ENCODE results near the gene WDR73.
"Not testable (repeated sequence)": the region's sequence is repeated elsewhere in the genome, so short reads cannot be mapped to it uniquely, and the experiment has no call there.

Gene WDR73

DNA sequence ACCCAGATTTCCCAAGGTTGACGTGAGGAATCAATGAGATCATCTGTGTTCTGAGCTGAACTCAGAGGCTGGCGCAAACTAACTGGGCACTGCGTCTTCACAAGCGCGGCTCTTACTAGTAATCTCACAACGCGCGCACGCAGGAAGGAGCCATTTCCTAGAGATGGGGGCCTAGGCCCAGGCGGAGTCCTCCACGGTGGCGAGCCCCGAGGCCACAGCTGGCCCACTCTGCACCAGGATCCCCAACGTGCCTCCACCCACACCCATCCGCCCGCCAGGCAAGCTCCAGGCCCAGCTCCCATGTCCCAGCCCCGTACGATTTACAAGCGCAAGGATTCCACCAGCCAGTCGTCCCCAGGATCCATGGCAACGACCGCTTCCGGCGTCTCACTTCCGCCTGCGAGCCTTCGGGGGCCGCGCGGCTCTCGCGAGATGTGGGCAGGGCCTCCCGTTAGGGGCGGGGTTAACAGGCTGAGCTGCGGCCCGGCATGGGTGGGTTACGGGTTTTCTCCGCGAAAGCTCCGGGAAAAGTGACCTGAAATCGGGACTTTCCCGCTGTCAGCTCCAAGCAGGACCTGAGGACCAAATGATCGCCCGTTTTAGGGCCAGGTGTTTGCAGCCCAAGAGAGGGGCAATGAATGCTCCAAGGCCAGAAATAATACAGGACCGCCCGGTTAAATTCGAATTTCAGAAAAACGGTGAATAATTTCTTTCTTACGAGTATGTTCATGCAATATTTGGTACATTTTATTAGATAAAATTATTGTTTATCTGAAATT, at the start of gene WDR73:
WDR73 (minus strand) TSS at position 374 of the 779 bp plus-strand sequence; CDS start at position 365, 9 bp downstream.
- peak; percentile 97 for DNase-seq

DNA sequence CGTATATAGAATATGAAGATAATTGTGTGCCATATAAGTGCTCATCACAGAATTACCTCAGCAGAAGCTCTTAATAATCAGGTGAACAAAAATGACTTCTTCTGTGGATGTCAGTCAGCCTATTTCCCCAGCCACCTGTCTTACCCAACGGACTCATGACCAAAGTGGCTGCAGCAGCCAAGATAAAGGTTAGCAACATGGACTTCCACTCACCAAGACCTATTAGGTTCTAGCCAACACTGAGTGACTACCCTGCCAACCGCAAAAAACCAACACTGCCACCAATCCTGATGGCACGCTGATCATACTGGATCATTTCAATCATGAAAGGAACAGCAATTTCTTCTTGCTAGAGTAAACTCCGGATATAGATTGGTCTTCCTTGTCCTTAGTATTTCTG, 49.7 kb upstream of the WDR73 start:
- no peak for DNase-seq

DNA sequence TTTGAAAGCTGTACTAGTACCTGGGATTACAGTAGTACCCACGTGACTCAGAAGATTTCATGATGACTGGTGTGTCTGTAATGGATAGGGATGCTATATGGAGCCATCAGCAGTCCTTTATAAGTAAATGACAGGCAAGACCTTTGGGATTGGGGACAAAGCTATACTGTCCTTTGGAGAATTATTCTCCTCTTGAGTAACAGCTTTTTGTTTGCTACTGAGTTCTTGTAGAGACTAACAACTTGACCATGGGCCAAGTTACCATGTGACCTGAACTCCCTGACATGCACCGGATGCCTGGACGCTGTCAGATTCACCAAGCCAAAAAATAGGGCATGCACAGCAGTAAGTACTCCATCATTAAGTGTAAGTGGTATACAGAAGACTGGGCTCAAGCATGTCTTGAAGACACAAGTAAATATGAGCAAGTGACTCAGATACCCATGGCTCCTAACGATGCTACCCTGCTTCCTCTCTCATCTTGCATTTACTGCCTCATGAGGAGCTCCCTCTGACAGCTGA, 48.9 kb upstream of the WDR73 start:
- no peak for DNase-seq

DNA sequence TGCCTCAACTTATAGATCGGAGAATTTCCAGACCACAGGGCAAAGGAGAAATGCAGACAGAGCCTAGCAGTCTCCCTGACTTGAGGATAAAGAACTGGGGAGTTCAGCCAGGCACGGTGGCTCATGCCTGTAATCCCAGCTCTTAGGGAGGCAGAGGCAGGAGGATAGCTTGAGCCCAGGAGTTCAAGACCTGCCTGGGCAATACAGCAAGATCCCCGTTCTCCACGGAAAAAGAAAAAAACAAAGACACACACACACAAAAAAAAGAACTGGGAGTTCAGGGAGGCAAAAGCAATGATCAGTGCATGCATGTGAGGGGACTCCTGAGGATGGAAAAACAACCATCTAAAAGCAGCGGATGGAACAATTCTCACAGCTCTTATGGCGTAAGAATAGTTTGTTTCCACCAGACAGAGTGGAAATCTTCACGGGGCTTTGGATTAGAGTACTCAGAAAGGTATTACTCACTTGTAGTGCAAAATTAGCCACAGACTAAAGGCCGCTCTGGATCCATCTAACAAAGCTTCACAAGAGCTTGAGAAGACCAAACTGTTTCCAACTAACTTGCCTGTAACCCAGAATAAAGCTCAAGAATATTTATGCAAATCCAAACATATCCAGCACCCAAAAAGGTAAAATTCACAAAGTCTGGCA, 45.6 kb upstream of the WDR73 start:
- peak; percentile 18 for DNase-seq

DNA sequence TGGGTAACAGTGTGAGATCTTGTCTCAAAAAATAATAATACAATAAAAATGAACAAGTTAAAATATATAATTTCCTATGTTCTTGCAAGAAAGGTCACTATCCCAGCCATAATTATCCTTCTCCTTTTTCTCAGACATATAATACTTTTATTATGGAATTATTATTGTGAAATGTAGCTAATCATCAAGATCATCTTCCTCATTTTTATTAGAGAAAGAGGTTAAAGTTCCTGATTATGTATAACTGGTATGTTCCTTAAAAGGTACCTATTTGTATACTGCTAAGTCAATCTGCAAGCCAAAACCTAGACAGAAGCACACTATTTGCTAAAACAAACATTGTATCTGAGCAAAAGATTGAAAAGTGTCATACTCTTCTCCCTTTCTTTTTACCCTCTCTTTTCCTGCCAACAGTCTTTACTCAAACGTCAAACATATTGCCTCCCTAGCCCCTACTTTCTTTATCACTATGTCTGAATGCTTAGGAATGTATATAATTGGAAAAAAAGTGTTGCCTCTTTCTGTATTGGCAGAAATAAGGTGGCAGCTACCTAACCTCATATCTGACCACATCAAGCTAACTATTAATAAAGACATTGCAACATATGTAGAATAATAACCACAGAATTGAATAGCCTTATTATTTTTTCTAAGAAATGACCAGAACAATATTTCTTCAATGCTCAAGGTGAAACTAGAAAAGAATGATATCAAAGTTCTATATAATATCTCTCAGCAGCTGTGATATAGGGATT, 43.3 kb upstream of the WDR73 start:
- no peak for DNase-seq

DNA sequence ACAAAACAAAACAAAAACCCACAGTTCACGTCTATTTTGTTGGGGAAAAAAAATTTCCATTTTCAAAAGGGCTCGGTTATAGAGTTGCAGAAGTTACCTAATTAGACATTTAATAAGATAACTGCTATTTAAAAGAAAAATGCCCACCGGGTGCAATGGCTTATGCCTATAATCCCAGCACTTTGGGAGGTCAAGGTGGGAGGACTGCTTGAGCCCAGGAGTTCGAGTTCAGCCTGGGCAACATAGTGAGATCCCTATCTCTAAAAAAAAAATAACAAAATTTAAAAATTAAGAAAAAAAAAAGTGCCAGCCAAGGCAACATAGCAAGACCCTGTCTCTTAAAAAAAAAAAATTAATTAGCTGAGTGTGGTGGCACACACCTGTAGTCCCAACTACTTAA, 42.7 kb upstream of the WDR73 start:
- DNase-seq: no peak

DNA sequence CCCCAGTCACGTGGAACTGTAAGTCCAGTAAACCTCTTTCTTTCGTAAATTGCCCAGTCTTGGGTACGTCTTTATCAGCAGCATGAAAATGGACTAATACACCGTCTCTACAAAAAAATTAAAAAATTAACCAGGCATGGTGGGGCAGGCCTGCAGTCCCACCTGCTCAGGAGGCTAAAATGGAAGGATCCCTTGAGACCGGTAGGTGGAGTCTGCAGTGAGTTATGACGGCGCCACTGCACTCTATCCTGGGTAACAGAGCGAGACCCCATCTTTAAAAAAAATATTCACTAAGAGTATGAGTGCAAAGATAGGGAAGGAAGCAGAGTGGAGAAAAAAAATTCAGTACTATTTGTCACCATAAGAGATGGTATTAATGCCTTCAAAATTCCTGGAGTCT, 36.3 kb upstream of the WDR73 start:
- DNase-seq: no peak

DNA sequence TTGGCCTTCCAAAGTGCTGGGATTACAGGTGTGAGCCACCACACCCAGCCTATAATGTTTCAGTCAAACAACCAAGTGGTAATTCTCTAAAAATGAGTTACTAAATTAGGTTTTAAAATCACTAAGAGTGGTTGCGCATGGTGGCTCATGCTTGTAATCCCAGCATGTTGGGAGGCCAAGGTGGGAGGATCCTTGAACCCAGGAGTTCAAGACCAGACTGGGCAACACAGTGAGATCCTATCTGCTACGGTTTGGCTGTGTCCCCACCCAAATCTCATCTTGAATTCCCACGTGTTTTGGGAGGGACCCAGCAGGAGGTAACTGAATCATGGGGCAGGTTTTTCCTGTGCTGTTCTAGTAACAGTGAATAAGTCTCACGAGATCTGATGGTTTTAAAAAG, 35.8 kb upstream of the WDR73 start:
- no peak for DNase-seq

DNA sequence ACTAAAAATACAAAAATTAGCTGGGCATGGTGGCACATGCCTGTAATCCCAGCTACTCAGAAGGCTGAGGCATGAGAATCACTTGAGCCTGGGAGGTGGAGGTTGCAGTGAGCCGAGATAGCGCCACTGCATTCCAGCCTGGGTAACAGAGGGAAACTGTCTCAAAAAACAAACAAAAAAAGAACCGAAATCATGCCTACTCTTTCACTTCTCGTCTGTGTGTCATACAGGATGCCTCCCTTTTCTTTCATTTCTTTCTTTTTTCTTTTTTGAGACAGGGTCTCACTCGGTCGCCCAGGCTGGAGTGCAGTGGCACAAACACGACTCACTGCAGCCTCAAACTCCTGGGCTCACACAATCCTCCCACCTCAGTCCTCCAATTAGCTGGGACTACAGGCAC, 32.4 kb upstream of the WDR73 start:
- DNase-seq: not testable (repeated sequence)

DNA sequence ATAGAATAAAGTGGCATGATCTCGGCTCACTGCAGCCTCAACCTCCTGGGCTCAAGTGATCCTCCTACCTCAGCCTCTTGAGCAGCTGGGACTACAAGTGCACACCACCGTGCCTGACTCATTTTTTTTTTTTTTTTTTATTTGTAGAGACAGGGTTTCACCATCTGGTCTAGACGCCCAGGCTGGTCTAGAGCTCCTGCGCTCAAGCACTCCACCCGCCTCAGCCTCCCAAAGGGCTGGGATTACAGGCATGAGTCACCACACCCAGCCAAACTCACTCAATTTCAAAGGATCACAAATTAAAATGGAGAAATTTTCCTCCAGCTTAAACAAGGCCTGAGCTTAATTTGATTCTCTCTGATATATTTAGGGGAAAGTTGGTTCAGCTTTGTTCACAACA, 31.2 kb upstream of the WDR73 start:
- no peak for DNase-seq

DNA sequence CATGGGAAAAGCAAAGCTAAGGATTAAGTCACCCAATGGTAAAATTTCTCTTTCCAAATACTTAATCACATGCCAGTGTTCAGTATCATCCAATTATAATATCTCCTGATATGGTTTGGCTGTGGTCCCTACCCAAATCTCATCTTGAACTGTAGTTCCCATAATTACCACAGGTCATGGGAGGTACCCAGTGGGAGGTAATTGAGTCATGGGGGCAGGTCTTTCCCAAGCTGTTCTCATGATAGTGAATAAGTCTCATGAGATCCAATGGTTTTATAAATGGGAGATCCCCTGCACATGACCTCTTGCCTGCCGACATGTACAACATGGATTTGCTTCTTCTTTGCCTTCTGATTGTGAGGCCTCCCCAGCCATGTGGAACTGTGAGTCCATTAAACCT, 30.0 kb upstream of the WDR73 start:
- DNase-seq: no peak

DNA sequence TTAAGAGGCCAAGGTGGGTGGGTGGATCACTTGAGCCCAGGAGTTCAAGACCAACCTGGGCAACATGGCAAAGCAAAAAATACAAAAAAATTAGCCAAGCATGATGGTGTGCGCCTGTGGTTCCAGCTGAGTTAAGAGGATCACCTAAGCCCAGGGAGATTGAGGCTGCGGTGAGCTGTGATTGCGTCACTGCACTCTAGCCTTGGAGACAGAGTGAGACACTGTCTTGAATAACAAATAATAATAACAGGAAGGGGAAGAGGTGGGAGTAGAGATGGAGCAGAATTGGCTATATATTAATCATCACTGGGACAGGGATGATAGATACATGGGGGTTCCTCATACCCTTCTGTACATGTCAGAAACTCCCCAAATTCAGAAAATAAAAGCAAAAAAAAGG, 27.7 kb upstream of the WDR73 start:
- DNase-seq: peak; percentile 59

DNA sequence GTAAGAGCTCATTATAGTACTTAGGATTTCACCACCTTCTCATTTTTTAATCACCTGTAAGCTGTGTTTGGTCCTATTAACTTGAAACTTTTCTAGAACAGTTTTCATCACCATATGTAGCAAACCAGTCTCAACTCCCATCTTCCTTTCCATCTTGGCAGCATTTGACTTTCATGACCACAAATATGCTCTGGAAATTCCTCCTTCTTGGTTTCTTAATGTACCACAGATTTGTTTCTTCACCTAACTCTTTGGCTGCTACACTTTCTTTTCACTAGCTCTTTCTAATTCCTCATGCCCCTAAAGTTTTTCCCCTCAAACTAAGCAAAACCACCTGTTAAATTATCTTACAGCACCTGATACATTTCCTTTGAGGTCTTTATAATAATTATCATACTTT, 17.1 kb upstream of the WDR73 start:
- DNase-seq: no peak

DNA sequence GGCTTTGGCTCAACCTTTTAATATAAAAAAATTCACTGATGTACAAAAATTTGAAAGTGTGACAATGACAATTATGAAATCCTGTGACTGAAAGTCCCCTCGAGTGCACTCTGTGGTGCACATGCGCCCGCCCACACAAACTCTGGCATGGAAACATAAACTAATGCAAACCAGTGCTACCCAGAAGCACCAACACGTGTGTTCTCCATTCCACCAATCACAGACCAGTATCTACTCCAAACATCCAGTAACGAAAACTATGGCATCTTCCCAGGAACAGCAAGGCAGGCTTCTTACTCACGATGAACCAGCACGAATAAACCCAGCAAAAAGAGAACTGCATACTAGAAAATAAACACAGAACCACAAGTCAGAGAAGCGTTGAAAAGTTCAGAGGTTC, 15.6 kb upstream of the WDR73 start:
- DNase-seq: peak; percentile 28

DNA sequence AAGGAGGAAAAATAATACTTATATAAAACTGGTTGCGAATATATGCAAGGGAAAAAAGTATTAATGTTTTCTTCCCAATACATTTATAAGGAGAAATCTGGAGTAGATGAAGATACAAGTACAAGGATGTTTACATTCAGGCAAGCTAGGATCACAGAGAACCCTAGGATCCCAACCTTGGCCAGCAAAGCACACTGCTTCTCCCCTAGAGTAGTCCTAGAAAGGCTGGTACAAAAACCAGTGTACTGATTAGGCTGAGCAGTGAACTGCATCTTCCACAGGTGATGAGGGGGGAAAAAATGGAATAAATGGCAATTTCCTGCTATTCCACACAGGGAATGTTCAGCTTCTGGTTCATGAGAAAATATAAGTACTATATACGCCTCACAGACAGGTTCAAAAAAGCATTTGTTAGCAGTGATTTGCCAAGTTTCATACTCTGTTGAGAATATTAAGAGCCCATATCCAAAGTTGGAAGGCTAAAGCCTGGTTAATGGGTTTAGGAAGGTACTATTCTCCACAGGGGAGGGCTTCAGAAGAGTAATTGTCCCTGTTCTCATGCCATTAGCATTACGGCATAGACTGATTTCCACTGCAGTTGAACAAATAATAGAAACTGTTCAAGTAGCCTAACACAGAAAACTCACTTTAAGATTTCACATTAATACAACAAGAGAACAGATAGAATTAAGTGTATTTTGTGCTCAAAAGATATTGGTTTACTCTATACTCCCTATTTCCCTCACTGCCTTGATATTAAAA, 14.3 kb upstream of the WDR73 start:
- no peak for DNase-seq

DNA sequence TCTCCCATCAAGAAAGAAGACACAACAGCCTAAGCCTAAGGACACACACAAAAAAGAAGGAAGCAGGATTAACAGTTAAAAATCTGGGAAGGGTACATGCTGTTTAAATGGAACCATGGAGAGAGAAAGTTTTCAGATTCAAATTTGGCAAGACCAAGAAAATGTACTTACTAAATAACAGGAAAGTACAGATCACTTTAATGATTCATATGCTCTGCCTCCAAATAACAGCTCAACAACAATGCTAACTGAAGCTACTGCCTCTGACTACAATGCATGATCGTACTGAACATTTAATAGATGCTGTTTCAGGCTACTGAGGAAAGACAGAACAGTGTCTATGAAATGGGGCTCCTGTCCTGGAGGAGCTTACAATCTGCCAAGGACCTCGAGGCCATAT, 12.3 kb upstream of the WDR73 start:
- DNase-seq: no peak

DNA sequence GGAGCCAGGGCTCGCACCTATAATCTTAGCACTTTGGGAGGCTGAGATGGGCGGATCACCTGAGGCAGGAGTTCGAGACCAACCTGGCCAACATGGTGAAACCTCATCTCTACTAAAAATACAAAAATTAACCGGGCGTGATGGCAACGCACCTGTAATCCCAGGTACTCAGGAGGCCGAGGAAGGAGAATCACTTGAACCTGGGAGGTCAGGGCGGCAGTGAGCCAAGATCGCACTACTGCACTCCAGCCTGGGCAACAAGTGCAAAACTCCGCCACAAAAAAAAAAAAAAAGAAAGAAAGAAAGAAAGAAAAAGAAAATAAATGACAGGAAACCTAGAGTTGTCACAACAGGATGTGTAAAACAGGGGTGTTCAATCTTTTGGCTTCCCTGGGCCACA, 6.9 kb upstream of the WDR73 start:
- no peak for DNase-seq

DNA sequence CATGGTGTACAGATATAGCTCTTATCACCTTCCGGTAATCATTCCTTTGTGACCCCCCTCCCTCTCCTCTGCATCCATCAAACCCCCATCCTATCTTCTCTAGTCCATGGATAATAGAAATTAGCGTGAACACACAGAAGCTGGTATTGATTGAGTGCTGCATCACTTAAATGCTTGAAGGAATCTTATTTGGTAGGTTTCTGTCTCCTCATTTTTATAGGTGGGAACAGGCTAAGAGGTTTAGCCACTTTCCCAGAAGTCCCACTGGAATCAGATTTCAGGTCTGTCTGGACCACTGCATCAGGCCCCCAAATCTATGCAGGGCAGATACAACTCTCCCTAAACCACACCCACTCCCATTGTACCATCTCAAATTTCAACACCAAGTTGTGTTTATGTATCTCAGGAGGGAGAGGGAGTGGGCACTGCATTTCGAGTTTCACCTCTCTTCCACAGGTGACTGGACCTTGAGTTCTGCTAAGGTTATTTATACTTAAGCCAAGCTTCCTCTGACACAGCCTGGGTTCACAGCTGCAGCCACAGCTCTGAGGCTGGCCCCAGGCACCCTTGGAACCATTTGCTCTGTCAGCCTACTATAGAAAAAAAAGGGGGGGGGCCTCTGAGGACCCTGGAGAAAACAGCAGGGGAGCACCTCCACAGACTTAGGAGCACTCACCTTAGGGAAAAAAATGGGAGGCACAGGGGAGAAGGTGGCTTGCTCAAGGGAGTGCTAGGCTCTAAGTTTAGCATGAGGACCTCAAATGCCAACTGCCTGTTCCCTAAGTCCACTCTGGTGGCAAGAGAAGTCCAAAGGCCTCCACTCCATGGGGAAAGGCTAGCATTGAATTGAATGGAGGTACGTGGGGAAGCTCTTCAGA, 6.1 kb upstream of the WDR73 start:
- DNase-seq: no peak

DNA sequence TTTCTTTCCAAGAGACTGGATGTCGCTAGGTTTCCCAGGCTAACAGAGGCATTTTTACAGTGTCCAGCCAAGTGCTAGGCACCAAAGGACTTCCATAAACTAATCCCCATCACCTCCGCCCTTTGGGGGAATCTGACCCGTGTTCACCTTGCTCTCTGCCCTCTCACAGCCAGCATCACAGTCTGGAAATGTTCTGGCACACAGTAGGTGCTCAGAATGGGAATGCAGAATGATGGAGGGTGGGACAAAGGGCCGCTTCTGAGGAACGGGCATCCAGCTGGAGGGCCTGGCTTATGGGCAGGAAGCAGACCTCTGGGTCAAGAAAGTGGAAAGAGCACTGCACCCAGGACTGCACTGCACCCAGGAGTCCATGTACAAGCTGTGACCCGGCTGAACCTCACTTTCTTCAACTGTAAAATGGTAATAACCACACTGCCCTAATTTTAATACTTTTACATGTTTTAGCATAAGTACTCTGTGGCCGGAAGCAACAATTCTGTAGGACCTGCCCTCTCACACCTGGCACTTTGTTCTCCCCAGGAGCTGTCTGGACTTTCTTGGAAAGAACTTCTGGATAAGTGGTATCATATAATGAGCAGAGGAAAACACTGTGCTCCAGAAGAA, 4.8 kb upstream of the WDR73 start:
- no peak for DNase-seq

DNA sequence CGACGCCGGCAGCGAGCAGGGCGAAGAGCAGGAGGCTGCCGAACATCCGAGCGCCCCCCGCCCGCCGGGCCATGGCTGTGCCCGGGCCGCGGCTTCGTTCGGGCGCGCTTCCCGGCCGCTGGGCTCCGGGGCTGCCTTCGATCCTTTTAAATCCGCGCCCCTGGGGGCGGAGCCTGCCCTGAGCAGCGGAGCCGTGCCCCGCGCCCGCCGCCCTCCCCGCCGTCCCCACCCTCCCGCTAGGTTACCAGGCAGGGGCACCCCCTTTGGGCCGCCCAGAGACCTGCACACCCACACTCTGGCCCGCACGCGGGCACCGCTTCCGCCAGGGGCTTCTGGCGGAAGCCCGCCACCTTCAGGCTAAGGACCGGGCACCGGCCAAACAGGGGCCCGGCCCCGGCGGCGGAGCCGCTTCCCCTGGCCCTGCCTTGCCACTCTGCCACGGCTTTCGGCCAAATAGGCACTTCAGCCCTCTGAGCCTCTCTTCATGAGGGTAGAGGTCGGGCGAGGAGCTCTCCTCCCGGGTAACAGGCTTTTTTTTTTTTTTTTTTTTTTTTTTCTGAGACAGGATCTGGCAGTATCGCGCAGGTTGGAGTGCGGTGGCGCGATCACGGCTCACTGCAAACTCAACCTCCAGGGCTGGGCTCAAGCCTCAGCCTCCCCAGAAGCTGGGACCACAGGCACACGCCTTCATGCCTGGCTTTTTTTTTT, 4.2 kb upstream of the WDR73 start, which contains the start of gene NMB:
NMB (minus strand) TSS at position 120 of the 708 bp plus-strand sequence; CDS start at position 73, 47 bp downstream.
- peak; percentile 88 for DNase-seq

DNA sequence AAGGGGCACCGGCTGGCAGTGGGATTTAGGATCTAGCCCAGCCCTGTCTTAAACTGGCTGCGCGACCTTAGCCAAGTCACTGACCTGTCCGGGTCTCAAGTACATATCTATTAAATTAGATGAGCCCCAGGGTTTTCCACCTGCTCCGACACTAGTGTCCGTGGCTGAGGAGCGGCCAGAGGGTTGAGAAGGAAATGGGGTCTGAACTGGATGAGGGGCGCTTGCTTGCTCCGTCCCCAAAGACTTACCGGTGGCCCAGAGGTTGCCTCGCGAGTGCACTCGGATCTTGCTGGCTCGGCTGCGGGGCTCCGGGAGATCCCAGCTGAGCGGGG, 3.6 kb upstream of the WDR73 start:
- no peak for DNase-seq

All from activated CD4-positive, alpha-beta T cell treated with anti-CD3 and anti-CD28 coated beads, Interleukin-2, amount 50 U/mL, for 16 hours (primary cell).